ENCODE measurements around the gene NT5DC4. TPM values are rescaled to one million over a fixed set of nuclear protein-coding genes. Genes with fewer than 3 reads are reported as not detected.

The NT5DC4 gene
- polyA plus RNA-seq, 1 of the 3 experiments (the other 2 are of a cell fraction): not detected

GRCh38 chr2:112683550-112684414, 37.0 kb upstream of the NT5DC4 start:
- Histone ChIP-seq H3K36me3 (replicated peaks in 1 of 2; ENCODE audit: control insufficient read depth in 1 of 2, insufficient read depth in 2 of 2, low read length in 1 of 2) (no peaks in the 10 kb centered on the region), H3K79me2 (ENCODE audit: insufficient read depth) (no peaks in the 10 kb centered on the region), H3K4me2 (no peak overlapping the region), H3K4me3 (ENCODE audit: low read depth in 2 of 2, low read length in 1 of 2) (no peak overlapping the region), H3K9me3 (no peaks in the 10 kb centered on the region), H3K9ac (no peak overlapping the region), H2AFZ (ENCODE audit: low read depth) (no peak overlapping the region), H3K27ac (ENCODE audit: low read depth in 2 of 2, low read length in 1 of 2) (no peak overlapping the region), H3K27me3 (ENCODE audit: insufficient read depth) (no peaks in the 10 kb centered on the region), H3K4me1 (ENCODE audit: control insufficient read depth in 1 of 2, insufficient read depth in 2 of 2, low read depth in 1 of 2, low read length in 1 of 2) (no peaks in the 10 kb centered on the region), H3K9me2 (no peaks in the 10 kb centered on the region), H3F3A (replicated peaks; ENCODE audit: insufficient read depth) (peaks cover 5% of the 10 kb centered on the region), H4K20me1 (ENCODE audit: insufficient read depth) (no peaks in the 10 kb centered on the region)
- POLR2A ChIA-PET: interaction anchor here (1.0 kb wide), 1 partner anchor 37 kb away, joined by 4 read pairs; no protein-coding TSS in a partner anchor
- CTCF ChIA-PET: interaction anchor here (0.7 to 3.6 kb wide), 7 partner anchors 8 to 275 kb away, joined by 3 to 14 read pairs (median 3); no protein-coding TSS in a partner anchor
- no peak for DNase-seq
- TF ChIP-seq EP300 (IDR thresholded peaks at IDR 0.05; ENCODE audit: borderline replicate concordance in 1 of 2, low read depth in 1 of 2, low read length in 1 of 2): no peak
- TF ChIP-seq MXI1 (IDR thresholded peaks at IDR 0.05; ENCODE audit: low read depth, low read length): no peak
- no peak for TF ChIP-seq FOXJ3 (CRISPR knock-in tag; IDR thresholded peaks at IDR 0.05)
- TF ChIP-seq POLR2AphosphoS5 (IDR thresholded peaks at IDR 0.05; ENCODE audit: low read depth, low read length): no peak
- WGBS (ENCODE audit: low lambda C conversion rate): 89% methylated on average over 8 of the region's 12 CpGs

DNA sequence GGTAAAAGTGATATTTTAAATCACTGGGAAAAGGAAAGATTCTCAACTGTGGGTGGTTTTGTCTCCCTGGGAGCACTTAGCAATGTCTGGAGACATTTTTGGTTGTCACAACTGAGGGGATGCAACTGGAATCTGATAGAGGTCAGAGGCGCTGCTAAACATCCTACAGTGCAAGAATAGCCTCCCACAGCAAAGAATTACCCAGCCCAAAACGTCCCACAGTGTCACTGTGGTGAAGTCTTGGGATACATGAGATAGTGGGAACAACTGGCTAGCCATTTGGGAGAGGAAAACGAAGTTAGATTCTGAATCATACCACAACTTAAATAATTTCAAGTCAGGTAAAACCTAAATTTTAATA, 36.4 kb upstream of the NT5DC4 start:
- ChIA-PET CTCF (interaction anchor here (0.7 to 1.6 kb wide), 4 partner anchors 21 to 58 kb away, joined by 3 to 5 read pairs (median 4); no protein-coding TSS in a partner anchor), POLR2A (no interaction called here)
- H2AFZ ChIP-seq (ENCODE audit: low read depth): no peak overlapping the region

More for the DNA sequence above, 36.4 kb upstream of the NT5DC4 start:
- DNase-seq: no peak
- H3K4me1 ChIP-seq (ENCODE audit: control insufficient read depth in 1 of 2, insufficient read depth in 2 of 2, low read depth in 1 of 2, low read length in 1 of 2): no peaks in the 10 kb centered on the region
- H3K9me2 ChIP-seq: no peaks in the 10 kb centered on the region
- no peaks in the 10 kb centered on the region for H3K9me3 ChIP-seq
- H3K79me2 ChIP-seq (ENCODE audit: insufficient read depth): no peaks in the 10 kb centered on the region
- no peaks in the 10 kb centered on the region for H3K27me3 ChIP-seq (ENCODE audit: insufficient read depth)
- no peak overlapping the region for H3K4me3 ChIP-seq (ENCODE audit: low read depth in 2 of 2, low read length in 1 of 2)
- TF ChIP-seq FOSL2 (IDR thresholded peaks at IDR 0.05; ENCODE audit: borderline replicate concordance, low read depth) (no peak), CTCF (IDR thresholded peaks at IDR 0.05) (no peak), NFIC (IDR thresholded peaks at IDR 0.05; ENCODE audit: borderline replicate concordance) (no peak), TAF1 (IDR thresholded peaks at IDR 0.05; ENCODE audit: borderline replicate concordance, low read depth, low read length) (no peak), FOXJ3 (CRISPR knock-in tag; IDR thresholded peaks at IDR 0.05) (no peak), JUND (IDR thresholded peaks at IDR 0.05) (no peak), RCOR1 (IDR thresholded peaks at IDR 0.05; ENCODE audit: low read length) (no peak), NRF1 (IDR thresholded peaks at IDR 0.05; ENCODE audit: low read depth, low read length) (no peak), TEAD4 (IDR thresholded peaks at IDR 0.05; ENCODE audit: borderline replicate concordance, insufficient read depth) (no peak), GATA2 (CRISPR knock-in tag; IDR thresholded peaks at IDR 0.05) (no peak), RAD21 (IDR thresholded peaks at IDR 0.05; ENCODE audit: low read length) (no peak), FOXM1 (IDR thresholded peaks at IDR 0.05; ENCODE audit: low read depth) (no peak)
- TF ChIP-seq, protein P1, sequence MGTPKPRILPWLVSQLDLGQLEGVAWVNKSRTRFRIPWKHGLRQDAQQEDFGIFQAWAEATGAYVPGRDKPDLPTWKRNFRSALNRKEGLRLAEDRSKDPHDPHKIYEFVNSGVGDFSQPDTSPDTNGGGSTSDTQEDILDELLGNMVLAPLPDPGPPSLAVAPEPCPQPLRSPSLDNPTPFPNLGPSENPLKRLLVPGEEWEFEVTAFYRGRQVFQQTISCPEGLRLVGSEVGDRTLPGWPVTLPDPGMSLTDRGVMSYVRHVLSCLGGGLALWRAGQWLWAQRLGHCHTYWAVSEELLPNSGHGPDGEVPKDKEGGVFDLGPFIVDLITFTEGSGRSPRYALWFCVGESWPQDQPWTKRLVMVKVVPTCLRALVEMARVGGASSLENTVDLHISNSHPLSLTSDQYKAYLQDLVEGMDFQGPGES (IDR thresholded peaks at IDR 0.05; ENCODE audit: low read depth, low read length): no peak
- no peak overlapping the region for H3K9ac ChIP-seq
- no peaks in the 10 kb centered on the region for H3K36me3 ChIP-seq (replicated peaks in 1 of 2; ENCODE audit: control insufficient read depth in 1 of 2, insufficient read depth in 2 of 2, low read length in 1 of 2)
- H3F3A ChIP-seq (replicated peaks; ENCODE audit: insufficient read depth): peaks cover 5% of the 10 kb centered on the region
- no peak overlapping the region for H3K4me2 ChIP-seq
- no peaks in the 10 kb centered on the region for H4K20me1 ChIP-seq (ENCODE audit: insufficient read depth)
- no peak overlapping the region for H3K27ac ChIP-seq (ENCODE audit: low read depth in 2 of 2, low read length in 1 of 2)
- WGBS (ENCODE audit: low lambda C conversion rate): 53% methylated on average over 3 of the region's 3 CpGs
